Measurements from ENCODE around the gene CTNNB1.

The CTNNB1 gene

DNA sequence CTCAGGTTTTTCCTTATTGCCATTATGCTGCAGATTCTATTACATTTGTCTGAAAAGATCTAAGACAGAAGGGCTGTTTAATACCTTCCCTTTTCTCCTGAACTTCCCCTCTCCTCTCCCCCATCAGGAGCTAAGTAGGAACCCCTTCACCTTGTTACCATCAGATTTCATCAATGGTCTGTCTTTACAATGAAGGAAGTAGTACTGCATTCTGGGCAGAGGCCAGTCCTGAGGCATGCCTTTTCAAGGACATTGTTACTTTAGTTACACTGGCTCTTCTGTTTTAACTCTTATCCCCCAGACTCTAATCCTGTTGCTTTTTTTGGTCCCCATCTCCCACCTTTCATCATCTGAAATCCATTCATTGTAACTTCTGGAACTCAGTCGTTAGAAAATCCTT is 8.1 kb downstream of the CTNNB1 start:
- H4K20me1 ChIP-seq, result peaks cover 99 to 100% (median 100%) of the 10 kb centered on the region in 11 experiments
- no peaks in the 10 kb centered on the region for H3K27me3 ChIP-seq
- H3K9ac ChIP-seq, result no peak overlapping the region
- H3K4me3 ChIP-seq, result no peak overlapping the region
- H3K36me3 ChIP-seq, result peaks cover 44 to 89% (median 62%) of the 10 kb centered on the region in 11 experiments
- H3K27ac ChIP-seq, result no peak overlapping the region
- no peak for TF ChIP-seq Cebpa-rat (IDR thresholded peaks at IDR 0.05)
- peaks cover 0 to 52% (median 39%) of the 10 kb centered on the region in 11 experiments; a peak in 17 of 22 replicates for H3K9me3 ChIP-seq (replicated peaks in 1 of 11)
- H3K4me2 ChIP-seq, result peak overlapping the region in 2 of 11 experiments; percentile 90 to 97; a peak in 4 of 22 replicates
- H3K4me1 ChIP-seq, result peaks cover 8 to 83% (median 23%) of the 10 kb centered on the region in 10 experiments

DNA sequence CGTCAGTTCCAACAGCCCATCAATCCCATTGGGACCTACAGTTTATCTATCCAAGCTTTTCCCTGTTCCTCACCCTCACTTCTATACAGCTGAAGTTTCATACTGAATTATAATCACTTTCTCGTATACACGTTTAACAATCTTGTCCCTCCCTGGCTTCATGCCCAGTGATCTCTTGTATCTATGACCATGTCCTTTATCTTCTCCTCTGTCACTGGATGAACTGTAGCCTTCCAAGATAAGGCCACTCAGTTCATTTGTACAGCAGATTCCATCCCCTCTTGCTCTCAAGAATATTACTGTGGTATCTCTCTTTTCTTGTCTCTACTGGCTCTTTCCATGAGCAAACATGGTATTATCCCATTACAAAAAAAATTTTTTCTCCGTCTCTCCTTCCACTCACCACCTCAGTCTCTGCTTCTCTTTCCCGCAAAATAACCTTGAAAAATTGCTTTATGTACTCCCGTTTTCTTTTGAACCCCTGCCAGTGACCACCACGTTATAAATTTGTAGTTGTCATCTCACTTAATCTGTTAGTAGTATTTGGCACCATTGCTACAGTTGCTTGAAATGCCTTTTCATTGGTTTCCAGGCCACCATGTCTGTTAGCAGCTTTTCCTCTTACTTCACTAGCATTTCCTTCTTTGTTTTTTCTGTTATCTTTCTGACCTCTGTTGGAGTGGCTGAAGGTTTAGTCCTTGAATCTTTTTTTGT is 9.4 kb downstream of the CTNNB1 start:
- peaks cover 1 to 84% (median 11%) of the 10 kb centered on the region in 10 experiments; a peak in 15 of 20 replicates for H3K4me1 ChIP-seq
- H3K9ac ChIP-seq, result no peak overlapping the region
- H3K4me3 ChIP-seq, result no peak overlapping the region
- H4K20me1 ChIP-seq, result peaks cover 99 to 100% (median 100%) of the 10 kb centered on the region in 11 experiments
- H3K9me3 ChIP-seq (replicated peaks in 1 of 11), result peaks cover 0 to 52% (median 39%) of the 10 kb centered on the region in 11 experiments; a peak in 17 of 22 replicates
- no peak for TF ChIP-seq Cebpa-rat (IDR thresholded peaks at IDR 0.05)
- peak overlapping the region in 2 of 11 experiments; percentile 13 to 90; a peak in 3 of 22 replicates for H3K4me2 ChIP-seq
- H3K27me3 ChIP-seq, result no peaks in the 10 kb centered on the region
- H3K27ac ChIP-seq, result no peak overlapping the region
- H3K36me3 ChIP-seq, result peaks cover 44 to 99% (median 71%) of the 10 kb centered on the region in 11 experiments

DNA sequence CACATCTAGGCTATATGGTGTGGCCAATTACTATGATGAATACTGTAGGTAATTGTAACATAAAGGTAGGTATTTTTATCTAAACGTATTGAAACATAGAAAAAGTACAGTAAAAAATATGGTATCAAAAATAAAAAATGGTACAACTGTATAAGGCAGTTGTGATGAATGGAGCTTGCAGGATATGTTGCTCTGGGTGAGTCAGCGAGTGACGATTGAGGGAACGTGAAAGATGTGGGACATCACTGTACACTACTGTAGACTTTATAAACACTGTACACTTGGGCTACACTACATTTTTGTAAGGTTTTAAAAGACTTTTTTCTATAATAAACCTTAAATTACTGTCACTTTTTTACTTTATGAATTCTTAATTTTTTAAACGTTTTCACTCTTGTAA is 10.3 kb downstream of the CTNNB1 start:
- no peak for TF ChIP-seq Cebpa-rat (IDR thresholded peaks at IDR 0.05)
- Histone ChIP-seq H3K9me3 (replicated peaks in 1 of 11) (peaks cover 0 to 52% (median 39%) of the 10 kb centered on the region in 11 experiments; a peak in 17 of 22 replicates), H3K9ac (no peak overlapping the region), H4K20me1 (peaks cover 99 to 100% (median 100%) of the 10 kb centered on the region in 11 experiments), H3K27me3 (no peaks in the 10 kb centered on the region), H3K4me2 (no peak overlapping the region), H3K4me3 (no peak overlapping the region), H3K36me3 (peaks cover 44 to 90% (median 71%) of the 10 kb centered on the region in 11 experiments), H3K4me1 (peaks cover 0 to 84% (median 5%) of the 10 kb centered on the region in 10 experiments; a peak in 10 of 20 replicates), H3K27ac (no peak overlapping the region)

DNA sequence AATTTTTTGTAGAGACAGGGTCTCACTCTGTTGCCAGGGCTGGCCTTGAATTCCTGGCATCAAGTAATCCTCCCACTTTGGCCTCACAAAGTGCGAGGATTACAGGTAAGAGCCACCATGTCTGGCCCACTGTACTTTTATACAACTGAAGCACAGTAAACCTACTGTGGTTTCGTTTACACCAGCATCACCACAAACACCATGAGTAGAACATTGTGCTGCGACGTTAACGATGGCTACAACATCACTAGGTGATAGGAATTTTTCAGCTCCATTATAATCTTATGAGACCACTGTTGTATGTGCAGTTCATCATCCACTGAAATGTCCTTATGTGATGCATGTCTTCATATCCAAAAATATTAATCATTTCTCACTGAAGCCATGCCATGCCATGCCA is 11.7 kb downstream of the CTNNB1 start:
- Histone ChIP-seq H3K27ac (no peak overlapping the region), H3K4me3 (no peak overlapping the region), H4K20me1 (peaks cover 100% of the 10 kb centered on the region in 11 experiments), H3K36me3 (peaks cover 44 to 77% (median 63%) of the 10 kb centered on the region in 11 experiments), H3K27me3 (no peaks in the 10 kb centered on the region), H3K9me3 (replicated peaks in 1 of 11) (peaks cover 0 to 49% (median 39%) of the 10 kb centered on the region in 11 experiments; a peak in 17 of 22 replicates), H3K9ac (no peak overlapping the region), H3K4me1 (peaks cover 0 to 84% (median 4%) of the 10 kb centered on the region in 10 experiments; a peak in 10 of 20 replicates), H3K4me2 (0 out of 22 replicates have a peak overlapping the region, but pooled peaks of 1 of the 11 experiments have one; percentile 14)
- TF ChIP-seq Cebpa-rat (IDR thresholded peaks at IDR 0.05), result no peak

DNA sequence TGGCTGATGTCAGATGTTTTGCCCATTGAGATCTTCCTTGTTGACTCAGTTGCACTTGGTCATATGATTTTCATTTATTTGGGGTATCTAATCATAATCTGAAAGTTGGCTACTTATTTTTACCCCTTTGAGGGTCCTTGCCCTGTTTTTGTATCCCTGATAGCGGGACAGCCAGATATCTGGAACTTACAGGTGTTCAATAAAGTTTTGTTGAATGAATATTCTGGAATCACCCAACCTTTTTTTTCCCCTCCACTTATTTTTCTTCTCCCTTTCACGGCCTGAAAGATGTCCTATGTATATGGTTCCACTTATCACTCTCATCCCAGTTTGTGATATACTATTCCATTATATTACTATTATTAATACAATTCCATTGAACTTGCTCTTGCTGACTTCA is 12.8 kb downstream of the CTNNB1 start:
- H3K4me1 ChIP-seq, result peaks cover 0 to 82% (median 4%) of the 10 kb centered on the region in 10 experiments; a peak in 9 of 20 replicates

DNA sequence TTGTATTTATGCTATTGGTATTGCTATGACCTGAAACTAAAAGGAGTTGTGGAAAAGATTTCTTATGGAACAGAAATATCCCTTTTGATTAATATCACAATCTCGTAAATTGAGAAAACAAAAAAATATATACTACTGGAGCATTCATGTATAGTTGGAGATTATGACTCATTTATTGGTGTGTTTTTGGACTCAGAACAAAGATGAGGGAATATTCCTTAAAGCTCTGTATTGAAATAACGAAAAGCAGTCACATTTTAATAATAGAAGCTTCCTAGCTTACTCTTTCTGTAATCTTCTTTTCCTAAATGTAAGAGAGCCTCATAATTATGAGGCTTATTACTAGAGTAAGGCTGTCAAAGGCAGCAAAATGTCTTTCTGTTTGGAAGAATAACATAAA is 14.3 kb downstream of the CTNNB1 start:
- H3K9me3 ChIP-seq (replicated peaks in 1 of 11), result peaks cover 0 to 34% (median 27%) of the 10 kb centered on the region in 11 experiments; a peak in 17 of 22 replicates
- H3K4me2 ChIP-seq, result peak overlapping the region in 1 of 11 experiments; percentile 7; a peak in 2 of 22 replicates
- H3K4me1 ChIP-seq, result peaks cover 0 to 77% (median 4%) of the 10 kb centered on the region in 10 experiments; a peak in 9 of 20 replicates
- H4K20me1 ChIP-seq, result peaks cover 100% of the 10 kb centered on the region in 11 experiments
- TF ChIP-seq Cebpa-rat (IDR thresholded peaks at IDR 0.05), result no peak
- H3K36me3 ChIP-seq, result peaks cover 32 to 60% (median 48%) of the 10 kb centered on the region in 11 experiments; a peak in 21 of 22 replicates
- no peak overlapping the region for H3K27ac ChIP-seq
- no peak overlapping the region for H3K4me3 ChIP-seq
- H3K9ac ChIP-seq, result no peak overlapping the region
- no peaks in the 10 kb centered on the region for H3K27me3 ChIP-seq

More for the DNA sequence above, 12.8 kb downstream of the CTNNB1 start:
- Histone ChIP-seq H3K27ac (no peak overlapping the region), H3K9ac (no peak overlapping the region), H3K4me3 (no peak overlapping the region), H3K27me3 (no peaks in the 10 kb centered on the region), H3K9me3 (replicated peaks in 1 of 11) (peaks cover 0 to 47% (median 39%) of the 10 kb centered on the region in 11 experiments; a peak in 17 of 22 replicates), H3K36me3 (peaks cover 44 to 69% (median 60%) of the 10 kb centered on the region in 11 experiments), H3K4me2 (peak overlapping the region in 2 of 11 experiments; percentile 10 to 21; a peak in 2 of 22 replicates), H4K20me1 (peaks cover 100% of the 10 kb centered on the region in 11 experiments)
- no peak for TF ChIP-seq Cebpa-rat (IDR thresholded peaks at IDR 0.05)

DNA sequence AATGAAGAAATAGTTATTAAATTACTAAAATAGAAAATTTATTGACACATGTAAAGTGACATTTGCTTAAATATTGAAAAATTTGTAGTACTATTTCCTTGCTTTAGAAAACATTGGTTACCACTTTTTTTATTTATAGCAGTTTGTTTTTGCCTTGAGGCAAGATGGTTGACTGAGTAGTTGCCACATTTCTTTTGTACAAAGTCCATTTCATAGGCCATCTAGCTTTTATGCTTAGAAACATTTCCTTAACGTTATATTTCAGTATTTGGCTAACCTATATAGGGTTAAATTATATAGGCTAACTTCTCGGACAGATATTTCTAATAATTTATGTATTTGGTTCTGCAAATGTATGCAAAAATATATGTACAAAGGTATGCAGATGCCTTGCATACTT is 17.1 kb downstream of the CTNNB1 start:
- peaks cover 0 to 79% (median 4%) of the 10 kb centered on the region in 10 experiments; a peak in 9 of 20 replicates for H3K4me1 ChIP-seq
- H3K27me3 ChIP-seq, result no peaks in the 10 kb centered on the region
- peaks cover 98 to 100% (median 99%) of the 10 kb centered on the region in 11 experiments for H4K20me1 ChIP-seq
- peak overlapping the region in 2 of 11 experiments; percentile 1 to 33; a peak in 2 of 22 replicates for H3K4me2 ChIP-seq
- no peak for TF ChIP-seq Cebpa-rat (IDR thresholded peaks at IDR 0.05)
- peaks cover 0 to 7% (median under 1%) of the 10 kb centered on the region in 11 experiments; a peak in 6 of 22 replicates for H3K9me3 ChIP-seq (replicated peaks in 1 of 11)
- H3K36me3 ChIP-seq, result peaks cover 10 to 43% (median 26%) of the 10 kb centered on the region in 11 experiments; a peak in 18 of 22 replicates
- no peak overlapping the region for H3K9ac ChIP-seq
- H3K27ac ChIP-seq, result no peak overlapping the region
- H3K4me3 ChIP-seq, result no peak overlapping the region

DNA sequence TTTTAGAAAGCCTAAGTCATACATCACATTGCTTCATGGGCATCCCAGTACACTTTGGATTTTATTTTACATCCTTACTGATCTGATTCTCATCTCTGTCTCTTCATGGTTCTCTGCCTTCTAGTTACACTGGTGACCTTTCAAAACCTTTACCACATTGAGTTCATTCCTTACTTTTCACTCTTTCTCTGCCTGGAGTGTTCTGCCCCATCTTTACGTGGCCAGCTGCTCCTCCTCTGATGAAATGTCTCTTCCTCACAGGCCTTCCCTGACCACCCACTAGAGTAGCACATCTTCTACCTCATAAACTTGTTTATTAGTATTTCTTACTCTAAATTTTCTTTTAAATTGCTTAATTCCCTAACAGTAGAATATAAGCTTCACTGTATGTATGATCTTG is 17.7 kb downstream of the CTNNB1 start:
- H3K27me3 ChIP-seq, result no peaks in the 10 kb centered on the region
- no peak overlapping the region for H3K4me3 ChIP-seq
- peaks cover 0 to 79% (median 4%) of the 10 kb centered on the region in 10 experiments; a peak in 9 of 20 replicates for H3K4me1 ChIP-seq
- no peak overlapping the region for H3K27ac ChIP-seq
- peak overlapping the region in 2 of 11 experiments; percentile 1 to 7; a peak in 1 of 22 replicates for H3K4me2 ChIP-seq
- H3K9me3 ChIP-seq (replicated peaks in 1 of 11), result 0 out of 22 replicates have a peak, but pooled peaks cover 0 to 1% (median 0%) of the 10 kb centered on the region in 11 experiments
- H3K36me3 ChIP-seq, result peaks cover 12 to 43% (median 24%) of the 10 kb centered on the region in 11 experiments; a peak in 18 of 22 replicates
- no peak overlapping the region for H3K9ac ChIP-seq
- peaks cover 98 to 100% (median 99%) of the 10 kb centered on the region in 11 experiments for H4K20me1 ChIP-seq
- no peak for TF ChIP-seq Cebpa-rat (IDR thresholded peaks at IDR 0.05)

DNA sequence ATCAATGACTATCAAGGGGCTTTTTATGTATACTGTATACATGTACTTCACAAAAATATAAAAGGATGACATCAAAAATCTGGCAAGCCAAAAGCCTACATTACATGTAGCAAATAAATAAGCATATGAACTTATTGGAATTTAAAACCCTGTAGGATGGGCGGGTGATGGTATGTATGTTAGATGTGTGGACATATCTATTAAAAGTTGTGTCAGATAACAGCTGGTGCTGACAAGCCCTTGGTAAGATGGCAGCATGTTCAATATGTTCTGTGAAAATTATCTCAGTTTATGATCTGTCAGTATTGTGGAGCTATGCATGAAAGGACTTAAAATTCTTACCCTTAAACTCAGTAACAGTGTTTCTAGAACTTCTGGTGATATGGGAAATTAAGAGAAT is 20.1 kb downstream of the CTNNB1 start:
- H3K4me3 ChIP-seq, result no peak overlapping the region
- no peak overlapping the region for H3K9ac ChIP-seq
- H3K27me3 ChIP-seq, result no peaks in the 10 kb centered on the region
- H3K4me2 ChIP-seq, result no peak overlapping the region
- H3K9me3 ChIP-seq (replicated peaks in 1 of 11), result no peaks in the 10 kb centered on the region
- H3K27ac ChIP-seq, result no peak overlapping the region
- H4K20me1 ChIP-seq, result peaks cover 98 to 100% (median 99%) of the 10 kb centered on the region in 11 experiments
- peaks cover 0 to 63% (median 8%) of the 10 kb centered on the region in 10 experiments; a peak in 10 of 20 replicates for H3K4me1 ChIP-seq
- peaks cover 26 to 52% (median 36%) of the 10 kb centered on the region in 11 experiments for H3K36me3 ChIP-seq
- TF ChIP-seq Cebpa-rat (IDR thresholded peaks at IDR 0.05), result no peak

Data from BLaER1 treated with 17β-estradiol and CSF1 and Interleukin-3, amounts not matched to agents 10 nM and 100 nM (cell line).